GM12878 (cell line): ENCODE results near the gene SLC5A10. TPM values are rescaled to one million over a fixed set of nuclear protein-coding genes. Genes with fewer than 3 reads are reported as not detected.

Experiments
- ATAC-seq: fragments of 200-7000 bp; cut with Tn5 transposase; 3 replicates; pipeline ENCODE4 v1.9.1; 2020; ENCODE audit warnings: mild to moderate bottlenecking, moderate library complexity
- BruUV-seq: library from RNA; stranded (reverse); fragments of 400-500 nt; replicated peaks from 2 replicates; lab custom pipeline; 2021; lab: Mats Ljungman, UMichigan
- CTCF ChIA-PET: fragments of 300-600 bp; sonication (Branson Sonifier 250); formaldehyde crosslinking; extraction: SDS; loops from one replicate; lab custom pipeline; 2021; ENCODE audit warnings: inconsistent platforms; lab: Yijun Ruan, JAX
- POLR2A ChIA-PET: fragments of 350-600 bp; formaldehyde crosslinking; extraction: SDS; loops from one replicate; lab custom pipeline; 2021; ENCODE audit warnings: inconsistent platforms; lab: Charles Lee
- RAD21 ChIA-PET: fragments of 300-600 bp; sonication (Branson Sonifier 250); formaldehyde crosslinking; loops from one replicate; lab custom pipeline; 2023; ENCODE audit warnings: antibody characterized with exemption; ENCODE audit not compliant: unreplicated experiment; lab: Charles Lee
- SMC1A ChIA-PET: fragments of 300-600 bp; sonication (Branson Sonifier 250); formaldehyde crosslinking; loops from one replicate; lab custom pipeline; 2023; ENCODE audit not compliant: unreplicated experiment, uncharacterized antibody; lab: Charles Lee
- DNase-seq: peaks from one replicate; pipeline ENCODE4 v3.0.0-alpha.2; 2011; ENCODE audit warnings: low read depth, low spot score
- FAIRE-seq: peaks from 3 replicates; lab custom pipeline; 2011; peaks lifted over from hg19 to GRCh38; lab: Jason Lieb, UNC
- H2AFZ ChIP-seq: 2 replicates; pipeline ENCODE4 v1.6.0; 2011; ENCODE audit warnings: low read depth, low read length, control low read depth; ENCODE audit not compliant: control insufficient read depth
- H3K27ac ChIP-seq: 2 replicates; pipeline ENCODE4 v1.5.1; 2011; ENCODE audit warnings: control low read depth; ENCODE audit not compliant: control insufficient read depth, insufficient read depth
- H3K27me3 ChIP-seq, 2 experiments: replicated peaks in 1 of 2; 2 replicates each; pipeline versions ENCODE4 v1.6.0 to v1.6.1; 2011; ENCODE audit warnings: low read length in 1 of 2; ENCODE audit not compliant: control insufficient read depth in 2 of 2, insufficient read depth in 2 of 2
- H3K36me3 ChIP-seq, 2 experiments: 2 replicates each; pipeline ENCODE4 v1.5.1; 2011; ENCODE audit warnings: low read length in 1 of 2; ENCODE audit not compliant: control insufficient read depth in 2 of 2, insufficient read depth in 2 of 2
- H3K4me1 ChIP-seq: 2 replicates; pipeline ENCODE4 v1.6.1; 2011; ENCODE audit warnings: mild to moderate bottlenecking, low read length, moderate library complexity, mixed read lengths; ENCODE audit not compliant: control insufficient read depth, insufficient read depth
- H3K4me2 ChIP-seq: 2 replicates; pipeline ENCODE4 v1.6.0; 2011; ENCODE audit warnings: control low read depth; ENCODE audit not compliant: control insufficient read depth, insufficient read depth
- H3K4me3 ChIP-seq: fragments of 200-600 bp; sonication (generic); 2 replicates; pipeline ENCODE4 v1.5.1; 2016
- H3K79me2 ChIP-seq: 2 replicates; pipeline ENCODE4 v1.6.0; 2011; ENCODE audit warnings: low read length; ENCODE audit not compliant: control insufficient read depth, insufficient read depth
- H3K9ac ChIP-seq: 2 replicates; pipeline ENCODE4 v1.8.0; 2011; ENCODE audit warnings: low read length, control low read depth, mixed read lengths; ENCODE audit not compliant: control insufficient read depth, insufficient read depth
- H3K9me3 ChIP-seq: replicated peaks from 3 replicates; pipeline ENCODE4 v1.5.1; 2011; ENCODE audit warnings: mild to moderate bottlenecking, low read length; ENCODE audit not compliant: control insufficient read depth, insufficient read depth
- H4K20me1 ChIP-seq: 2 replicates; pipeline ENCODE4 v1.6.0; 2011; ENCODE audit not compliant: control insufficient read depth, insufficient read depth
- CEBPB ChIP-seq, 2 experiments: fragments of 150-350 bp in 1 of 2; IDR thresholded peaks; 2 replicates each; pipeline ENCODE4 v1.6.1; 2012 to 2014; ENCODE audit warnings: low read depth in 2 of 2, low read length in 2 of 2, borderline replicate concordance in 1 of 2, inconsistent platforms in 1 of 2
- DPF2 ChIP-seq: fragments of 450-650 bp; IDR thresholded peaks from 2 replicates; pipeline ENCODE4 v1.6.1; 2017; ENCODE audit warnings: mild to moderate bottlenecking
- ELK1 ChIP-seq: IDR thresholded peaks from 2 replicates; pipeline ENCODE4 v1.6.1; 2012; ENCODE audit warnings: low read depth, low read length, improper control_type of control experiment
- ESRRA ChIP-seq: IDR thresholded peaks from 2 replicates; pipeline ENCODE4 v1.6.1; 2012; ENCODE audit warnings: mild to moderate bottlenecking, low read length, improper control_type of control experiment
- ETV6 ChIP-seq, 2 experiments: fragments of 450-650 bp in 1 of 2; IDR thresholded peaks in 1 of 2; conservative IDR thresholded peaks in 1 of 2; 2 replicates each; pipeline ENCODE4 v1.6.1; 2014; ENCODE audit warnings: antibody characterized with exemption in 1 of 2, borderline replicate concordance in 1 of 2, low read depth in 1 of 2, mild to moderate bottlenecking in 1 of 2, moderate library complexity in 1 of 2
- EZH2 ChIP-seq: IDR thresholded peaks from 2 replicates; pipeline ENCODE4 v1.6.1; 2012; ENCODE audit warnings: low read depth, mild to moderate bottlenecking, control low read depth, inconsistent platforms, low read length, borderline replicate concordance; ENCODE audit not compliant: control insufficient read depth
- FOS ChIP-seq: IDR thresholded peaks from 3 replicates; pipeline ENCODE4 v1.6.1; 2011; ENCODE audit warnings: borderline replicate concordance; ENCODE audit not compliant: insufficient read length; ENCODE audit errors: extremely low read depth
- JUNB ChIP-seq: IDR thresholded peaks from 2 replicates; pipeline ENCODE4 v1.6.1; 2016; ENCODE audit warnings: antibody characterized with exemption, mild to moderate bottlenecking
- JUND ChIP-seq: IDR thresholded peaks from 2 replicates; pipeline ENCODE4 v1.6.1; 2012; ENCODE audit warnings: low read depth, mild to moderate bottlenecking, low read length, improper control_type of control experiment, moderate library complexity
- MTA3 ChIP-seq: IDR thresholded peaks from 2 replicates; pipeline ENCODE4 v1.6.1; 2012; ENCODE audit warnings: low read length, inconsistent platforms, borderline replicate concordance
- MXI1 ChIP-seq: fragments of 150-350 bp; IDR thresholded peaks from 2 replicates; pipeline ENCODE4 v1.6.1; 2011; ENCODE audit warnings: low read depth, mild to moderate bottlenecking, inconsistent platforms, low read length, improper control_type of control experiment
- NFIC ChIP-seq: IDR thresholded peaks from 2 replicates; pipeline ENCODE4 v1.6.1; 2012; ENCODE audit warnings: low read depth, mild to moderate bottlenecking, inconsistent platforms, low read length, moderate library complexity
- NR2C2 ChIP-seq: IDR thresholded peaks from 2 replicates; pipeline ENCODE4 v1.6.1; 2011; ENCODE audit warnings: borderline replicate concordance, low read depth; ENCODE audit not compliant: control insufficient read depth, insufficient read length
- PAX5 ChIP-seq: IDR thresholded peaks from 2 replicates; pipeline ENCODE4 v1.6.1; 2011; ENCODE audit warnings: low read depth, low read length, borderline replicate concordance
- POU2F2 ChIP-seq: IDR thresholded peaks from 3 replicates; pipeline ENCODE4 v1.6.1; 2011; ENCODE audit warnings: low read depth, mild to moderate bottlenecking, low read length, borderline replicate concordance
- STAT3 ChIP-seq: IDR thresholded peaks from 2 replicates; pipeline ENCODE4 v1.6.1; 2011; ENCODE audit warnings: low read depth, low read length, improper control_type of control experiment
- SUZ12 ChIP-seq: fragments of 200-600 bp; sonication (generic); IDR thresholded peaks from one replicate; pipeline ENCODE4 v1.6.1; 2018; ENCODE audit warnings: antibody characterized with exemption, mild to moderate bottlenecking; ENCODE audit not compliant: unreplicated experiment
- TCF12 ChIP-seq: IDR thresholded peaks from 2 replicates; pipeline ENCODE4 v1.6.1; 2011; ENCODE audit warnings: low read depth, mild to moderate bottlenecking, low read length
- TCF7 ChIP-seq: IDR thresholded peaks from 2 replicates; pipeline ENCODE4 v1.6.1; 2014; ENCODE audit warnings: antibody characterized with exemption, borderline replicate concordance
- ZNF274 ChIP-seq: IDR thresholded peaks from one replicate; pipeline ENCODE4 v1.8.0; 2011; ENCODE audit not compliant: insufficient read length, insufficient read depth
- WGBS: methylation state at CpG from one replicate; pipeline ENCODE4 v1.1.6; 2016; ENCODE audit warnings: low lambda C conversion rate; ENCODE audit not compliant: insufficient replicate concordance, insufficient coverage; ENCODE audit errors: missing lambda C conversion rate; 5-methylcytosine and 5-hydroxymethylcytosine counted together
- in situ Hi-C: fragments of 300-500 bp; cut with MboI; formaldehyde crosslinking; loops from 9 replicates; pipeline ENCODE4 v1.14.3; 2018; ENCODE audit warnings: mixed read lengths
- intact Hi-C: fragments of 100-400 bp; cut with micrococcal nuclease; formaldehyde crosslinking; loops from one replicate; pipeline ENCODE4 v1.14.2; 2022; ENCODE audit not compliant: unreplicated experiment
- polyA plus RNA-seq, 11 experiments: library from polyadenylated mRNA; depleted of rRNA in 4 of 11; unstranded in 6 of 11; stranded (reverse) in 5 of 11; fragments of >200 nt; fragmentation: Nextera tagmentation in 4 of 11; fragmentation: Illumina TruSeq in 1 of 11; extraction: Ambion mirVana in 4 of 11; extraction: Trizol in 1 of 11; gene quantifications; 1 replicate in 1 of 11; 2 replicates in 10 of 11; pipeline versions ENCODE4 v1.2.1 to v1.2.3, GENCODE V29; 2011 to 2016; ENCODE audit warnings: inconsistent platforms in 2 of 11, missing spikeins in 2 of 11, low read depth in 1 of 11
- total RNA-seq, 4 experiments: library from RNA; depleted of rRNA in 3 of 4; stranded (reverse); fragments of >200 nt in 3 of 4; fragmentation: Illumina TruSeq in 1 of 4; extraction: Trizol in 1 of 4; gene quantifications; 2 replicates each; pipeline versions ENCODE4 v1.2.1 to v1.2.3, GENCODE V29; 2013 to 2021

Gene SLC5A10
- total and polyA plus RNA-seq, 10 of the 15 experiments (the other 5 are each of a cell fraction or from before 2014, with no cell fraction given), result under 0.01 to 0.18 (median 0.07) TPM; not detected in 4

- no peak for TF ChIP-seq ELK1
- TF ChIP-seq MTA3, result no peak
- TF ChIP-seq ZNF274, result no peak
- no peak for TF ChIP-seq EZH2
Measured at GRCh38 chr17:18959071-18959844, 7.3 kb downstream of the SLC5A10 start (continued).

GRCh38 chr17:18959845-18960240, 7.9 kb downstream of the SLC5A10 start:
- Histone ChIP-seq H3K9me3 (no peaks in the 10 kb centered on the region), H3K4me3 (no peak overlapping the region), H3K79me2 (no peaks in the 10 kb centered on the region), H4K20me1 (no peaks in the 10 kb centered on the region), H2AFZ (no peak overlapping the region), H3K27me3 (no peaks in the 10 kb centered on the region), H3K9ac (no peak overlapping the region), H3K36me3 (no peaks in the 10 kb centered on the region), H3K4me1 (peaks cover 10% of the 10 kb centered on the region), H3K4me2 (no peak overlapping the region), H3K27ac (no peak overlapping the region)
- POLR2A ChIA-PET, result no interaction called here
- SMC1A ChIA-PET, result no interaction called here
- no TSS peak for BruUV-seq
- RAD21 ChIA-PET, result interaction anchor here (0.6 to 1.1 kb wide), 2 partner anchors 45 to 593 kb away, joined by 3 read pairs; partner anchors contain the start of gene FAM83G
- DNase-seq (no peak), FAIRE-seq (no peak), ATAC-seq (no peak)
- in situ Hi-C loops (no loop called here), intact Hi-C loops (no loop called here)
- CTCF ChIA-PET, result interaction anchor here (1.4 to 2.4 kb wide), 6 partner anchors 10 to 334 kb away, joined by 5 to 14 read pairs (median 8); no protein-coding TSS in a partner anchor
- 96% methylated on average over 5 of the region's 5 CpGs for WGBS
- TF ChIP-seq ETV6 (conservative IDR thresholded peaks at IDR 0.05 in 1 of 2, IDR thresholded peaks at IDR 0.05 in 1 of 2; ENCODE audit: borderline replicate concordance in 1 of 2, low read depth in 1 of 2) (no peak), MXI1 (no peak), FOS (no peak), DPF2 (no peak), SUZ12 (no peak), JUND (no peak), CEBPB (IDR thresholded peaks at IDR 0.05; ENCODE audit: borderline replicate concordance in 1 of 2, low read depth in 2 of 2, low read length in 2 of 2) (no peak), ESRRA (no peak), JUNB (no peak), TCF12 (no peak), NFIC (no peak), POU2F2 (no peak), PAX5 (no peak), TCF7 (no peak), NR2C2 (no peak), STAT3 (no peak)
